K562 (cell line): ENCODE results near the gene GPX6. TPM values are rescaled to one million over a fixed set of nuclear protein-coding genes. Genes with fewer than 3 reads are reported as not detected.

ENCODE experiments used
- CBX8 ChIP-seq: fragments of 200-600 bp; sonication (generic); IDR thresholded peaks from 2 replicates; pipeline ENCODE4 v1.6.1; 2012; ENCODE audit warnings: borderline replicate concordance, mixed run types, low read depth, mild to moderate bottlenecking, moderate library complexity, mixed read lengths, low read length, control low read depth, inconsistent platforms; ENCODE audit not compliant: poor library complexity, severe bottlenecking; ENCODE audit errors: extremely low read depth
- CHD1 ChIP-seq: fragments of 200-600 bp; sonication (generic); IDR thresholded peaks from one replicate; pipeline ENCODE4 v1.6.1; 2012; ENCODE audit warnings: mild to moderate bottlenecking, moderate library complexity, low read length, inconsistent platforms
- CREB3 ChIP-seq: fragments of 450-650 bp; conservative IDR thresholded peaks from 2 replicates; pipeline ENCODE4 v1.6.1; 2016; ENCODE audit warnings: missing genetic modification characterization, low read depth, mild to moderate bottlenecking, missing compliant biosample characterization, moderate library complexity
- E2F3 ChIP-seq: fragments of 250-450 bp; sonication (Bioruptor Pico); IDR thresholded peaks from 2 replicates; pipeline ENCODE4 v1.4.0; 2020; ENCODE audit warnings: mild to moderate bottlenecking
- ETS2 ChIP-seq: IDR thresholded peaks from 2 replicates; pipeline ENCODE4 v1.6.1; 2016; ENCODE audit warnings: borderline replicate concordance, missing genetic modification characterization, mild to moderate bottlenecking, moderate library complexity, missing compliant biosample characterization; ENCODE audit not compliant: poor library complexity, severe bottlenecking
- FOXK2 ChIP-seq, 2 experiments: fragments of 450-650 bp; IDR thresholded peaks in 1 of 2; conservative IDR thresholded peaks in 1 of 2; 2 replicates each; pipeline ENCODE4 v1.6.1; 2016; ENCODE audit warnings: low read depth in 2 of 2, mild to moderate bottlenecking in 1 of 2
- GATAD2A ChIP-seq: fragments of 450-650 bp; IDR thresholded peaks from 2 replicates; pipeline ENCODE4 v1.6.1; 2017
- GTF2F1 ChIP-seq: IDR thresholded peaks from 2 replicates; pipeline ENCODE4 v1.6.1; 2011; ENCODE audit warnings: low read depth, low read length, improper control_type of control experiment
- HDAC8 ChIP-seq: fragments of 450-650 bp; IDR thresholded peaks from 2 replicates; pipeline ENCODE4 v1.6.1; 2016; ENCODE audit warnings: mild to moderate bottlenecking, missing genetic modification characterization, moderate library complexity, missing compliant biosample characterization
- MCM2 ChIP-seq: fragments of 450-650 bp; IDR thresholded peaks from 2 replicates; pipeline ENCODE4 v1.6.1; 2017; ENCODE audit warnings: low read depth, mild to moderate bottlenecking
- PHB ChIP-seq: fragments of 250-450 bp; sonication (Bioruptor Pico); IDR thresholded peaks from 2 replicates; pipeline ENCODE4 v1.5.0; 2021
- PPARD ChIP-seq: fragments of 250-450 bp; sonication (Bioruptor Pico); IDR thresholded peaks from 2 replicates; pipeline ENCODE4 v1.8.0; 2022; ENCODE audit warnings: inconsistent platforms, mild to moderate bottlenecking, moderate library complexity
- PRMT5 ChIP-seq: sonication (generic); formaldehyde crosslinking; IDR thresholded peaks from 2 replicates; pipeline ENCODE4 v1.5.0; 2020; ENCODE audit warnings: missing genetic modification reagents
- SMAD4 ChIP-seq: fragments of 250-450 bp; sonication (Bioruptor Pico); conservative IDR thresholded peaks from 2 replicates; pipeline ENCODE4 v1.8.0; 2021; ENCODE audit warnings: inconsistent platforms, mild to moderate bottlenecking, moderate library complexity
- SREBF2 ChIP-seq: sonication (generic); formaldehyde crosslinking; IDR thresholded peaks from 2 replicates; pipeline ENCODE4 v1.4.0; 2020; ENCODE audit warnings: mild to moderate bottlenecking, missing genetic modification reagents
- SRSF1 ChIP-seq: fragments of 200-400 bp; formaldehyde crosslinking; IDR thresholded peaks from 2 replicates; pipeline ENCODE4 v1.6.1; 2017; ENCODE audit warnings: mild to moderate bottlenecking, low read depth, low read length, moderate library complexity
- TCF7L2 ChIP-seq: fragments of 150-350 bp; IDR thresholded peaks from 2 replicates; pipeline ENCODE4 v1.6.1; 2016; ENCODE audit warnings: low read depth, mild to moderate bottlenecking, low read length, moderate library complexity
- ZBTB1 ChIP-seq: sonication (generic); formaldehyde crosslinking; IDR thresholded peaks from 2 replicates; pipeline ENCODE4 v1.8.1; 2023; ENCODE audit warnings: missing genetic modification reagents, low read depth, mild to moderate bottlenecking, borderline replicate concordance
- ZBTB9 ChIP-seq: fragments of 450-650 bp; formaldehyde crosslinking; IDR thresholded peaks from 2 replicates; pipeline ENCODE4 v1.4.0; 2020; ENCODE audit warnings: mild to moderate bottlenecking, moderate library complexity
- ZNF165 ChIP-seq: fragments of 250-450 bp; sonication (Bioruptor Pico); IDR thresholded peaks from 2 replicates; pipeline ENCODE4 v1.4.0; 2020; ENCODE audit warnings: borderline replicate concordance
- ZNF280A ChIP-seq: fragments of 450-650 bp; IDR thresholded peaks from 2 replicates; pipeline ENCODE4 v1.6.1; 2018; ENCODE audit warnings: mild to moderate bottlenecking, low read depth; ENCODE audit not compliant: partially characterized antibody
- ZSCAN32 ChIP-seq: fragments of 450-650 bp; formaldehyde crosslinking; IDR thresholded peaks from 2 replicates; pipeline ENCODE4 v1.4.0; 2020; ENCODE audit warnings: mild to moderate bottlenecking, moderate library complexity
- polyA plus RNA-seq, 8 experiments: library from polyadenylated mRNA; depleted of rRNA in 4 of 8; stranded (reverse) in 5 of 8; unstranded in 3 of 8; fragments of >200 nt; fragmentation: Nextera tagmentation in 2 of 8; fragmentation: Illumina TruSeq in 1 of 8; extraction: Ambion mirVana in 2 of 8; extraction: Trizol in 1 of 8; gene quantifications; 2 replicates each; pipeline versions ENCODE4 v1.2.1 to v1.2.3, GENCODE V29; 2011 to 2014; ENCODE audit warnings: inconsistent platforms in 1 of 8, missing spikeins in 1 of 8
- total RNA-seq, 7 experiments: library from RNA; depleted of rRNA in 6 of 7; stranded (reverse); fragments of >200 nt in 6 of 7; fragmentation: Illumina TruSeq in 2 of 7; extraction: Trizol in 2 of 7; gene quantifications; 2 replicates each; pipeline versions ENCODE4 v1.2.1 to v1.2.3, GENCODE V29; 2011 to 2021; ENCODE audit warnings: low replicate concordance in 1 of 7

GPX6 gene
- total and polyA plus RNA-seq, 9 of the 15 experiments (the other 6 are each of a cell fraction or from before 2014, with no cell fraction given) = not detected

- TF ChIP-seq PHB (CRISPR knock-in tag) = no peak
- 0 out of 2 replicates have a peak, but pooled peaks have one; percentile 81 for TF ChIP-seq SREBF2 (CRISPR knock-in tag)
- TF ChIP-seq ZBTB9 = peak; percentile 26; the same call in 1 of the 2 replicates
- peak; percentile 54 for TF ChIP-seq CREB3 (tag)
- peak; percentile 74 for TF ChIP-seq SMAD4
- TF ChIP-seq ZNF165 (CRISPR knock-in tag) = no peak
- TF ChIP-seq E2F3 (CRISPR knock-in tag) = peak; percentile 50; the same call in 1 of the 2 replicates
- TF ChIP-seq ZSCAN32 (CRISPR knock-in tag) = 0 out of 2 replicates have a peak, but pooled peaks have one; percentile 50
- no peak for TF ChIP-seq ETS2
- TF ChIP-seq PRMT5 (CRISPR knock-in tag) = no peak
- TF ChIP-seq TCF7L2 = peak; percentile 65; the same call in 1 of the 2 replicates
- TF ChIP-seq ZNF280A = no peak
- TF ChIP-seq CHD1 = peak; percentile 82
- no peak; the same call in 1 of the 2 replicates for TF ChIP-seq HDAC8 (tag)
- TF ChIP-seq MCM2 = no peak
- no peak for TF ChIP-seq CBX8
- TF ChIP-seq SRSF1 = no peak
- TF ChIP-seq FOXK2 (conservative IDR thresholded peaks at IDR 0.05 in 1 of 2, IDR thresholded peaks at IDR 0.05 in 1 of 2; ENCODE audit: low read depth in 2 of 2) = peak in 1 of 2 experiments; percentile 59; a peak in 3 of 4 replicates
- TF ChIP-seq GTF2F1 = peak; percentile 40; the same call in 1 of the 2 replicates
- no peak for TF ChIP-seq PPARD (CRISPR knock-in tag)
- TF ChIP-seq GATAD2A = peak; percentile 68; the same call in 1 of the 2 replicates
- no peak for TF ChIP-seq ZBTB1 (CRISPR knock-in tag)
These were observed 27.1 kb upstream of the GPX6 start (continued) for GRCh38 chr6:28542440-28543296.
